ENCODE data around the gene LRMDA.

Gene LRMDA

DNA sequence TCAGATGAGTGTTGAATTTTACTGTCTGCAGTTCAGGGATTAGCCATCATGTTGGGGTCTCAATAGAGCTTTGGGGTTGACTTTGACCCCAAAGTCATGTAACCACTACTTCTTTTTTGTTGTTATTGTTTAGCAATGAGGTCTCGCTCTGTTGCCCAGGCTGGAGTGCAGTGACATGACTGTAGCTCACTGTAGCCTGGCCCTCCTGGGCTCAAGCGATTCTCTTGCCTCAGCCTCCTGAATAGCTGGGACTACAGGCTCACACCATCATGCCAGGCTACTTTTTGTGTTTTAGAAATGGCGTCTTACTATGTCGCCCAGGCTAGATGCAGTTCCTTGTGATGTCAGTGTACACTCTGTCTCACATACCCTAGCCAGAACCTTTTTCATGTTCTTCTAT is 598.4 kb downstream of the LRMDA start:
- H2BK5ac ChIP-seq (ENCODE audit: low read depth, low read length, poor library complexity, severe bottlenecking) = no peak overlapping the region
- peaks cover 2% of the 10 kb centered on the region for H3K4me1 ChIP-seq (ENCODE audit: control insufficient read depth, insufficient read depth, low read depth, low read length)
- H4K8ac ChIP-seq (ENCODE audit: low read length) = no peak overlapping the region
- no peaks in the 10 kb centered on the region for H3K79me1 ChIP-seq (replicated peaks; ENCODE audit: low read length, poor library complexity, severe bottlenecking)
- H3K4ac ChIP-seq (ENCODE audit: low read depth in 1 of 2, low read length in 2 of 2) = no peak overlapping the region
- H3K9ac ChIP-seq (ENCODE audit: low read length) = no peak overlapping the region
- no peak overlapping the region for H3K14ac ChIP-seq (ENCODE audit: low read length in 2 of 2)
- no peak overlapping the region for H4K91ac ChIP-seq (ENCODE audit: low read length)
- H3K9me3 ChIP-seq (ENCODE audit: control insufficient read depth, low read length) = no peaks in the 10 kb centered on the region
- no peak overlapping the region for H3K23ac ChIP-seq (ENCODE audit: low read length in 2 of 2)
- no peak overlapping the region for H2BK15ac ChIP-seq (ENCODE audit: low read depth, poor library complexity, severe bottlenecking)
- H3K4me2 ChIP-seq (ENCODE audit: low read length, poor library complexity, severe bottlenecking) = no peak overlapping the region
- H3K4me3 ChIP-seq (ENCODE audit: insufficient read depth in 1 of 2, low read depth in 1 of 2, low read length in 2 of 2) = no peak overlapping the region
- no peak for DNase-seq
- peaks cover 0 to 25% of the 10 kb centered on the region in 2 experiments for H3K27me3 ChIP-seq (ENCODE audit: control insufficient read depth in 1 of 2, insufficient read depth in 1 of 2, low read length in 2 of 2)
- no peak overlapping the region for H2BK12ac ChIP-seq (ENCODE audit: low read length in 2 of 2)
- no peak overlapping the region for H2AK5ac ChIP-seq (ENCODE audit: low read length, severe bottlenecking)
- no peak overlapping the region for H2AFZ ChIP-seq (ENCODE audit: low read depth, low read length)
- no peak overlapping the region for H2BK120ac ChIP-seq (ENCODE audit: low read depth, low read length)
- WGBS = 98% methylated on average over 4 of the region's 4 CpGs
- no peaks in the 10 kb centered on the region for H3K36me3 ChIP-seq (ENCODE audit: control insufficient read depth in 1 of 2, insufficient read depth in 2 of 2, low read depth in 1 of 2, low read length in 2 of 2)
- no peak overlapping the region for H3K18ac ChIP-seq (ENCODE audit: low read depth in 1 of 2, low read length in 2 of 2)
- no peak overlapping the region for H3K27ac ChIP-seq (ENCODE audit: low read length, poor library complexity, severe bottlenecking)

DNA sequence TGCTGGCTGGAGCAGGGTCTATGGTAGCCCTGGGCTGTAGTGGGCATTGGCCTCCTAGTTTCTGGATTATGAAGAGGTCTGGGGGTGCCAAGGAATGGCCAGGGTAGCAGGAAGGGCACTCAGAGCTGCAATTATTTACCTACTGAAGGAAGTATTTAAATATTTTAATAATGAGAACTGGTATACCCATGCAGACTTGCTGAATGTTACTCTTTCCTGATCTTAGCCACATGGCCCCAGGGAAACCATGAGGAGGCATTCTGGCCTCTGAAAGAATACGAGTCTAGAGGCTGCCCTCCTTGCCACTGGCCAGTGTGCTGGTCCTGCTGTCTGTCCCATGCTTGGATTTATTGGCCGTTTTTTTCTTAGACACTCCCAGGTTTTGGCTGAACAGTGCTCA is 599.7 kb downstream of the LRMDA start:
- WGBS = 84% methylated on average over 2 of the region's 2 CpGs
- no peak for DNase-seq
- Histone ChIP-seq H3K9me3 (ENCODE audit: control insufficient read depth, low read length) (no peaks in the 10 kb centered on the region), H3K4me3 (ENCODE audit: insufficient read depth in 1 of 2, low read depth in 1 of 2, low read length in 2 of 2) (no peak overlapping the region), H3K4ac (ENCODE audit: low read depth in 1 of 2, low read length in 2 of 2) (no peak overlapping the region), H2BK120ac (ENCODE audit: low read depth, low read length) (no peak overlapping the region), H4K91ac (ENCODE audit: low read length) (no peak overlapping the region), H3K4me1 (ENCODE audit: control insufficient read depth, insufficient read depth, low read depth, low read length) (peaks cover 2% of the 10 kb centered on the region), H3K23ac (ENCODE audit: low read length in 2 of 2) (no peak overlapping the region), H2BK15ac (ENCODE audit: low read depth, poor library complexity, severe bottlenecking) (no peak overlapping the region), H3K18ac (ENCODE audit: low read depth in 1 of 2, low read length in 2 of 2) (no peak overlapping the region), H4K8ac (ENCODE audit: low read length) (no peak overlapping the region), H3K79me1 (replicated peaks; ENCODE audit: low read length, poor library complexity, severe bottlenecking) (no peaks in the 10 kb centered on the region), H3K36me3 (ENCODE audit: control insufficient read depth in 1 of 2, insufficient read depth in 2 of 2, low read depth in 1 of 2, low read length in 2 of 2) (no peaks in the 10 kb centered on the region), H3K27me3 (ENCODE audit: control insufficient read depth in 1 of 2, insufficient read depth in 1 of 2, low read length in 2 of 2) (peaks cover 0 to 14% of the 10 kb centered on the region in 2 experiments), H3K27ac (ENCODE audit: low read length, poor library complexity, severe bottlenecking) (no peak overlapping the region), H2AFZ (ENCODE audit: low read depth, low read length) (no peak overlapping the region), H3K9ac (ENCODE audit: low read length) (no peak overlapping the region), H3K4me2 (ENCODE audit: low read length, poor library complexity, severe bottlenecking) (no peak overlapping the region), H2BK5ac (ENCODE audit: low read depth, low read length, poor library complexity, severe bottlenecking) (no peak overlapping the region), H2AK5ac (ENCODE audit: low read length, severe bottlenecking) (no peak overlapping the region), H3K14ac (ENCODE audit: low read length in 2 of 2) (no peak overlapping the region), H2BK12ac (ENCODE audit: low read length in 2 of 2) (no peak overlapping the region)

DNA sequence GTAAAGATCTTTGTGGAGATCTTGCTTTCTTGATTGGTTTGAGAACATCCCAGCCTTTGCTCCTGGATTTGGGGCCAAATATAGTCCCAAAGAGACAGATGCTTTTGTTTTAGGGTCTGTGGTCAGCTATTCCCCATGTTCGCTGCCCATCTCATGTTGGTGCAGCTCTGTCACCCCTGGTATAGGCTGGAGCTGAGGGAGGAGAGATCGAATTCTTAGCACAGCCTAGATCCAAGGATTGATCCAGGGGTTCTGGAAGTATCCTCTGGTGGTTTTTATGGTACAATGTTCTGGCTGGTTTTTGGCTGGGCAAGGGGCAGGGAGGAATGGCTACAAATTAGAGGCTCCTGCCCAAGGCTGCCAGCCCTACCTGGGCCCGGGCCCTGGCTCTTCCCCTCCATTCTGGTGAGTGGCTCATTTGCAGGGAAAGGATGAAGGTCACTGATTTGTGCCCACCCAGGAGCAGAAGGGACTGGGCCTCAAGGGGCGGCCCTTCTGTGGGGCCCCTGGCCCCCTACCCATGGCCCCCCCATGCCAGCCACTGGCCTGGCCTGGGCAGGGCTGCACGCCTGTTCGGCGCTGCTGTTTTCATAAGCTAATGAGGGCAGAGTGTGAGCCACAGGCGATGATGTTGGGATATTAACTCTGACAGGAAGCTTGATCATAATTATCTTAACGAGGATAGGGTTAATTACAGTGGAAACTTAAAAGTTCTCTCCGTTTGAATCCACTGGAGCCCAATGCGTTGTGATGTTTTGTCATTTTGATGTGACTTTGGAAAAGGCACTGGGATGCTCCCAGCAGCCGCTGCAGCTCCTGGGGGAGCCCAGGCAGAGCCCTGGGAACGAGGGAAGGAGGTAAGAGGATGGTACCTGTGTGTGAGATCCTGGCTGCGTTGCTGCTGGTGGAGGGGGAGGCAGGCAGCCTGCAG is 600.6 kb downstream of the LRMDA start:
- Histone ChIP-seq H3K27ac (ENCODE audit: low read length, poor library complexity, severe bottlenecking) (no peak overlapping the region), H3K36me3 (ENCODE audit: control insufficient read depth in 1 of 2, insufficient read depth in 2 of 2, low read depth in 1 of 2, low read length in 2 of 2) (no peaks in the 10 kb centered on the region), H2BK12ac (ENCODE audit: low read length in 2 of 2) (no peak overlapping the region), H3K79me1 (replicated peaks; ENCODE audit: low read length, poor library complexity, severe bottlenecking) (no peaks in the 10 kb centered on the region), H2AK5ac (ENCODE audit: low read length, severe bottlenecking) (no peak overlapping the region), H4K91ac (ENCODE audit: low read length) (no peak overlapping the region), H3K14ac (ENCODE audit: low read length in 2 of 2) (peak overlapping the region in 1 of 2 experiments; percentile 21), H3K4me2 (ENCODE audit: low read length, poor library complexity, severe bottlenecking) (no peak overlapping the region), H3K18ac (ENCODE audit: low read depth in 1 of 2, low read length in 2 of 2) (no peak overlapping the region), H3K9me3 (ENCODE audit: control insufficient read depth, low read length) (no peaks in the 10 kb centered on the region), H3K27me3 (ENCODE audit: control insufficient read depth in 1 of 2, insufficient read depth in 1 of 2, low read length in 2 of 2) (peaks cover 0 to 7% of the 10 kb centered on the region in 2 experiments), H3K4me3 (ENCODE audit: insufficient read depth in 1 of 2, low read depth in 1 of 2, low read length in 2 of 2) (no peak overlapping the region), H3K4me1 (ENCODE audit: control insufficient read depth, insufficient read depth, low read depth, low read length) (peaks cover 2% of the 10 kb centered on the region), H2BK120ac (ENCODE audit: low read depth, low read length) (no peak overlapping the region), H2BK15ac (ENCODE audit: low read depth, poor library complexity, severe bottlenecking) (no peak overlapping the region), H3K23ac (ENCODE audit: low read length in 2 of 2) (no peak overlapping the region), H2BK5ac (ENCODE audit: low read depth, low read length, poor library complexity, severe bottlenecking) (no peak overlapping the region), H3K9ac (ENCODE audit: low read length) (no peak overlapping the region), H2AFZ (ENCODE audit: low read depth, low read length) (no peak overlapping the region), H4K8ac (ENCODE audit: low read length) (no peak overlapping the region), H3K4ac (ENCODE audit: low read depth in 1 of 2, low read length in 2 of 2) (no peak overlapping the region)
- DNase-seq = no peak
- WGBS = 88% methylated on average over 13 of the region's 14 CpGs

DNA sequence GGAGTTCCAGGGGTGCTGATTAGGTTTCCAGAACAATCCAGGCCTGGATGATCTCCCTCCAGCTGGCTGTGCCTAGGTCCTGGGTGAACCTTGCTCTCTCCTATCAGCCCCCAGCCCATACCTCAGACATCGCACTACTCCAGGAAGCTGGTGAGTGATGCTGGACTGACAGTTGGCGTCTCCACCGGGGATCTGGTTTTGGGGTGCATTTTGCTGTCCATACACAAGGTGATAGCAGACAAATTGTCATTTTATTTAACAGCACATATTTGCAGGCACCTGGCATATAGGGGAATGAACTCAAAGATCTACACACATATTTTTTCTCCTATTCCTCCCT is 601.2 kb downstream of the LRMDA start:
- WGBS = 100% methylated on average over 1 of the region's 3 CpGs
- H3K27ac ChIP-seq (ENCODE audit: low read length, poor library complexity, severe bottlenecking) = no peak overlapping the region
- H3K4me1 ChIP-seq (ENCODE audit: control insufficient read depth, insufficient read depth, low read depth, low read length) = peaks cover 2% of the 10 kb centered on the region
- no peak overlapping the region for H3K9ac ChIP-seq (ENCODE audit: low read length)
- H2BK12ac ChIP-seq (ENCODE audit: low read length in 2 of 2) = no peak overlapping the region
- H3K27me3 ChIP-seq (ENCODE audit: control insufficient read depth in 1 of 2, insufficient read depth in 1 of 2, low read length in 2 of 2) = peaks cover 0 to 6% of the 10 kb centered on the region in 2 experiments
- H3K9me3 ChIP-seq (ENCODE audit: control insufficient read depth, low read length) = no peaks in the 10 kb centered on the region
- H3K4me3 ChIP-seq (ENCODE audit: insufficient read depth in 1 of 2, low read depth in 1 of 2, low read length in 2 of 2) = no peak overlapping the region
- no peak for DNase-seq
- H2BK15ac ChIP-seq (ENCODE audit: low read depth, poor library complexity, severe bottlenecking) = no peak overlapping the region
- peak overlapping the region in 1 of 2 experiments; percentile 9 for H3K4ac ChIP-seq (ENCODE audit: low read depth in 1 of 2, low read length in 2 of 2)
- H2BK5ac ChIP-seq (ENCODE audit: low read depth, low read length, poor library complexity, severe bottlenecking) = no peak overlapping the region
- H2AK5ac ChIP-seq (ENCODE audit: low read length, severe bottlenecking) = no peak overlapping the region
- H3K18ac ChIP-seq (ENCODE audit: low read depth in 1 of 2, low read length in 2 of 2) = no peak overlapping the region
- no peaks in the 10 kb centered on the region for H3K36me3 ChIP-seq (ENCODE audit: control insufficient read depth in 1 of 2, insufficient read depth in 2 of 2, low read depth in 1 of 2, low read length in 2 of 2)
- no peak overlapping the region for H2AFZ ChIP-seq (ENCODE audit: low read depth, low read length)
- no peak overlapping the region for H3K4me2 ChIP-seq (ENCODE audit: low read length, poor library complexity, severe bottlenecking)
- no peaks in the 10 kb centered on the region for H3K79me1 ChIP-seq (replicated peaks; ENCODE audit: low read length, poor library complexity, severe bottlenecking)
- no peak overlapping the region for H2BK120ac ChIP-seq (ENCODE audit: low read depth, low read length)
- H3K23ac ChIP-seq (ENCODE audit: low read length in 2 of 2) = no peak overlapping the region
- peak overlapping the region in 1 of 2 experiments; percentile 21 for H3K14ac ChIP-seq (ENCODE audit: low read length in 2 of 2)
- H4K8ac ChIP-seq (ENCODE audit: low read length) = no peak overlapping the region
- no peak overlapping the region for H4K91ac ChIP-seq (ENCODE audit: low read length)

All from mesenchymal stem cell (in vitro differentiated cells and primary cell).